Lower leg skin (tissue), 4 donors: Measurements from ENCODE around the gene PRDM11. TPM values are rescaled to one million over a fixed set of nuclear protein-coding genes. Genes with fewer than 3 reads are reported as not detected.

ENCODE experiments used
- DNase-seq, 2 donors: peaks; one replicate each; pipeline ENCODE4 v3.0.0-alpha.2; 2019; ENCODE audit warnings: low spot score in 2 of 2
- H3K4me3 ChIP-seq: fragments of 200-600 bp; sonication (generic); 2 replicates; pipeline ENCODE4 v1.5.1; 2017; ENCODE audit warnings: mild to moderate bottlenecking, low read depth; ENCODE audit not compliant: poor library complexity, severe bottlenecking
- CTCF ChIP-seq, 3 donors: fragments of 450-650 bp; IDR thresholded peaks; one replicate each; pipeline ENCODE4 v1.5.1; 2016; ENCODE audit warnings: antibody characterized with exemption in 3 of 3, mild to moderate bottlenecking in 3 of 3, moderate library complexity in 2 of 3
- POLR2A ChIP-seq, 2 donors: fragments of 450-650 bp; IDR thresholded peaks; one replicate each; pipeline ENCODE4 v1.6.1; 2016 to 2017; ENCODE audit warnings: antibody characterized with exemption in 2 of 2, mild to moderate bottlenecking in 1 of 2, moderate library complexity in 1 of 2
- WGBS, 2 donors: methylation state at CpG; one replicate each; pipeline ENCODE4 v1.1.5; 2018; 5-methylcytosine and 5-hydroxymethylcytosine counted together
- intact Hi-C: fragments of 100-400 bp; cut with DNase I; formaldehyde crosslinking; loops from one replicate; pipeline ENCODE4 v1.15.0; 2023; ENCODE audit warnings: low total_unique reads
- total RNA-seq, 4 donors: library from RNA; depleted of rRNA; stranded (reverse); fragments of >200 nt; gene quantifications; one replicate each; pipeline ENCODE4 v1.1.0, GENCODE V29; 2016

The PRDM11 gene
- total RNA-seq, 4 donors from 2014 or later = 3.2 to 9.5 (median 6.6) TPM

GRCh38 chr11:45189230-45189629, 42.8 kb downstream of the PRDM11 start:
- 87 to 94% methylated on average over 5 of the region's 5 CpGs for WGBS, 2 donors
- intact Hi-C loops = no loop called here
- TF ChIP-seq CTCF (IDR thresholded peaks at IDR 0.05) = no peak
- no peak for TF ChIP-seq POLR2A (IDR thresholded peaks at IDR 0.05)
- peak in 1 of 2 donors; percentile 26 for DNase-seq
- no peak overlapping the region for H3K4me3 ChIP-seq

- intact Hi-C loops = no loop called here
- DNase-seq = peak in 1 of 2 donors; percentile 74
- no peak for TF ChIP-seq POLR2A (IDR thresholded peaks at IDR 0.05)
- no peak for TF ChIP-seq CTCF (IDR thresholded peaks at IDR 0.05)
- 87 to 88% methylated on average over 6 of the region's 6 CpGs for WGBS, 2 donors
- H3K4me3 ChIP-seq = no peak overlapping the region
Observed at GRCh38 chr11:45193695-45194094, 47.3 kb downstream of the PRDM11 start.

GRCh38 chr11:45204761-45205160, 58.3 kb downstream of the PRDM11 start:
- 79 to 85% methylated on average over 8 of the region's 8 CpGs for WGBS, 2 donors
- intact Hi-C loops = no loop called here
- TF ChIP-seq CTCF (IDR thresholded peaks at IDR 0.05) (no peak), POLR2A (IDR thresholded peaks at IDR 0.05) (no peak)
- no peak overlapping the region for H3K4me3 ChIP-seq
- DNase-seq = no peak

DNA sequence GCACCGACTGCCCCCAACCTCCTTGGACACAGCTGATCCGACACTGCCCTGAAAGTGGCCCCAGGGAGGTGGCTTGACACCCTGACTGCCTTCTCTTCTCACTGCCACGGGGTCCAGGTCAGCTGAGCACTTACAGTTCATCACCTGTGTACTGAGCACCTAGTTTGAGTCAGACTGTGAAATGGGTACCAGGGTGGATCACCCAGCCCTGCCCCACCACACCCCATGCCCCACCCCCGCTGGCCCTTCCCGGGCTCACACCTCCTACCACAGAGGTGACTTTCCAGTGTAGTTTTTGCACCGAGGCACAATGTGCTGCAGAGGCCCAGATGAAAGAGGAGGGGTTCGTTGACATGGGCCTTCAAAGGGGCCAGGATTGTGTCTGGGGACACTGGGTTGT, 59.5 kb downstream of the PRDM11 start:
- no peak overlapping the region for H3K4me3 ChIP-seq
- intact Hi-C loops = no loop called here
- WGBS, 2 donors = 85 to 86% methylated on average over 5 to 6 of the region's 7 CpGs
- TF ChIP-seq CTCF (IDR thresholded peaks at IDR 0.05) (no peak), POLR2A (IDR thresholded peaks at IDR 0.05) (no peak)
- no peak for DNase-seq

DNA sequence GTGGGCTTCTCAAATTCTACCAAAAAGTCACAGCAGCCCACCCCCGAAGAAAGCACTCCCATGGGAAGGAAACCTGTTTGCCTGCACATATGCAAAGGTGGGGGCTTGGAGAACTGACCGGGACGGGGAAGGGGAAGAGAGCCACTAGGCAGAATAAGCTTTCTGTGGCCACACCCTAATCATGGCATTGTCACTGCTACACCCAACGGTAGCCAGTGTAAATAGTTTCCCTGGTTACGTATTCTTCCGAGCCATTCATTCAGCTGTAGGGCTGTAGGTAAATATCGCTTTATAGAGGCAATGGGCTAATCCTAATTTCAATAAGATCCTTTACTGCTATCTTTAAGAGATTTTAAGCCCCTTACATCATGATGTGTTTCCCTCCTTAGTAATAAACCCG, 61.7 kb downstream of the PRDM11 start:
- no peak for TF ChIP-seq CTCF (IDR thresholded peaks at IDR 0.05)
- TF ChIP-seq POLR2A (IDR thresholded peaks at IDR 0.05) = no peak
- DNase-seq = no peak
- H3K4me3 ChIP-seq = no peak overlapping the region
- 82% methylated on average over 8 of the region's 8 CpGs for WGBS, 2 donors
- intact Hi-C loops = no loop called here
